GM23338 (cell line): Measurements from ENCODE around the gene KLHDC8B. TPM values are rescaled to one million over a fixed set of nuclear protein-coding genes. Genes with fewer than 3 reads are reported as not detected.

Experiments
- ATAC-seq: fragments of 200-7000 bp; cut with Tn5 transposase; 3 replicates; pipeline ENCODE4 v1.9.1; 2020
- DNase-seq: peaks from one replicate; pipeline ENCODE4 v3.0.0-alpha.2; 2015; ENCODE audit warnings: low spot score
- H2AFZ ChIP-seq: fragments of 200-600 bp; sonication (generic); 2 replicates; pipeline ENCODE4 v1.8.0; 2016; ENCODE audit warnings: antibody characterized with exemption, mild to moderate bottlenecking, moderate library complexity
- H3F3A ChIP-seq: fragments of 200-600 bp; sonication (generic); replicated peaks from 2 replicates; pipeline ENCODE4 v1.8.0; 2017; ENCODE audit warnings: antibody characterized with exemption, mixed run types, low read depth
- H3K27ac ChIP-seq: fragments of 200-600 bp; sonication (generic); 2 replicates; pipeline ENCODE4 v1.6.1; 2016; ENCODE audit warnings: low read depth
- H3K27me3 ChIP-seq: fragments of 200-600 bp; sonication (generic); 2 replicates; pipeline ENCODE4 v1.8.0; 2016; ENCODE audit warnings: mild to moderate bottlenecking, mixed run types, moderate library complexity; ENCODE audit not compliant: insufficient read depth
- H3K36me3 ChIP-seq: fragments of 200-600 bp; sonication (generic); 2 replicates; pipeline ENCODE4 v1.8.0; 2016; ENCODE audit warnings: mild to moderate bottlenecking; ENCODE audit not compliant: insufficient read depth
- H3K4me1 ChIP-seq: fragments of 200-600 bp; sonication (generic); 2 replicates; pipeline ENCODE4 v1.8.0; 2016; ENCODE audit warnings: mild to moderate bottlenecking, moderate library complexity; ENCODE audit not compliant: insufficient read depth
- H3K4me2 ChIP-seq: fragments of 200-600 bp; sonication (generic); 2 replicates; pipeline ENCODE4 v1.7.1; 2017; ENCODE audit warnings: mixed run types
- H3K4me3 ChIP-seq: fragments of 200-600 bp; sonication (generic); 2 replicates; pipeline ENCODE4 v1.6.1; 2016; ENCODE audit warnings: mixed run types
- H3K79me2 ChIP-seq: fragments of 200-600 bp; sonication (generic); replicated peaks from 2 replicates; pipeline ENCODE4 v1.8.0; 2017; ENCODE audit warnings: mild to moderate bottlenecking; ENCODE audit not compliant: insufficient read depth
- H3K9me2 ChIP-seq: fragments of 200-600 bp; sonication (generic); 2 replicates; pipeline ENCODE4 v1.8.0; 2017; ENCODE audit not compliant: insufficient read depth
- H4K20me1 ChIP-seq: fragments of 200-600 bp; sonication (generic); replicated peaks from 2 replicates; pipeline ENCODE4 v1.8.0; 2017; ENCODE audit warnings: mild to moderate bottlenecking; ENCODE audit not compliant: insufficient read depth
- H3K27ac Mint-ChIP-seq: 2 replicates; pipeline ENCODE4 v1.8.0; 2020; ENCODE audit warnings: inconsistent platforms, mild to moderate bottlenecking, moderate library complexity, mixed read lengths
- H3K27me3 Mint-ChIP-seq: 3 replicates; pipeline ENCODE4 v1.8.0; 2022; ENCODE audit warnings: low read depth, mild to moderate bottlenecking, moderate library complexity, mixed read lengths, inconsistent platforms; ENCODE audit not compliant: insufficient read depth, poor library complexity
- H3K36me3 Mint-ChIP-seq: 3 replicates; pipeline ENCODE4 v1.8.0; 2021; ENCODE audit warnings: low read depth, mild to moderate bottlenecking, inconsistent platforms, moderate library complexity, mixed read lengths
- H3K4me1 Mint-ChIP-seq: 3 replicates; pipeline ENCODE4 v1.8.0; 2020; ENCODE audit warnings: mild to moderate bottlenecking, inconsistent platforms, mixed read lengths
- H3K4me3 Mint-ChIP-seq: 3 replicates; pipeline ENCODE4 v1.8.0; 2021; ENCODE audit warnings: moderate library complexity, mild to moderate bottlenecking, inconsistent platforms, mixed read lengths
- H3K9me3 Mint-ChIP-seq: 3 replicates; pipeline ENCODE4 v1.8.0; 2020; ENCODE audit warnings: moderate library complexity, mild to moderate bottlenecking, inconsistent platforms, mixed read lengths
- CREB1 ChIP-seq: fragments of 250-450 bp; sonication (Bioruptor Pico); IDR thresholded peaks from 2 replicates; pipeline ENCODE4 v1.5.0; 2020; ENCODE audit warnings: low read depth, mild to moderate bottlenecking, moderate library complexity
- EZH2 ChIP-seq: fragments of 200-600 bp; sonication (generic); IDR thresholded peaks from one replicate; pipeline ENCODE4 v1.8.0; 2017; ENCODE audit warnings: antibody characterized with exemption, mild to moderate bottlenecking, low read depth; ENCODE audit not compliant: unreplicated experiment
- EZH2phosphoT487 ChIP-seq: fragments of 200-600 bp; sonication (generic); IDR thresholded peaks from one replicate; pipeline ENCODE4 v1.8.1; 2018; ENCODE audit warnings: antibody characterized with exemption; ENCODE audit not compliant: unreplicated experiment
- JUNB ChIP-seq: IDR thresholded peaks from one replicate; pipeline ENCODE4 v1.6.1; 2016; ENCODE audit warnings: antibody characterized with exemption; ENCODE audit not compliant: unreplicated experiment
- NANOG ChIP-seq: IDR thresholded peaks from 2 replicates; pipeline ENCODE4 v1.6.1; 2016; ENCODE audit warnings: antibody characterized with exemption, borderline replicate concordance
- POLR2AphosphoS5 ChIP-seq: IDR thresholded peaks from 2 replicates; pipeline ENCODE4 v1.6.1; 2016; ENCODE audit warnings: antibody characterized with exemption, low read depth
- STAT1 ChIP-seq: IDR thresholded peaks from one replicate; pipeline ENCODE4 v1.6.1; 2016; ENCODE audit warnings: antibody characterized with exemption; ENCODE audit not compliant: unreplicated experiment
- ZNF114 ChIP-seq: fragments of 250-450 bp; sonication (Bioruptor Pico); IDR thresholded peaks from 2 replicates; pipeline ENCODE4 v1.5.0; 2020; ENCODE audit warnings: mild to moderate bottlenecking, moderate library complexity
- ZNF331 ChIP-seq: fragments of 250-450 bp; sonication (Bioruptor Pico); IDR thresholded peaks from 2 replicates; pipeline ENCODE4 v1.5.0; 2020; ENCODE audit warnings: low read depth, mild to moderate bottlenecking, moderate library complexity
- polyA plus RNA-seq: library from polyadenylated mRNA; unstranded; fragments of >200 nt; fragmentation: Nextera tagmentation; extraction: Ambion mirVana; gene quantifications from 2 replicates; pipeline ENCODE4 v1.2.1, GENCODE V29; 2016
- total RNA-seq: library from RNA; depleted of rRNA; stranded (reverse); fragments of >200 nt; shearing (Covaris generic); gene quantifications from 2 replicates; pipeline ENCODE4 v1.2.3, GENCODE V29; 2014
- TF ChIP-seq, protein P1 (sequence below): IDR thresholded peaks from 2 replicates; pipeline ENCODE4 v1.6.1; 2016; ENCODE audit warnings: antibody characterized with exemption
- TF ChIP-seq, protein P2 (sequence below): IDR thresholded peaks from one replicate; pipeline ENCODE4 v1.6.1; 2018; ENCODE audit warnings: antibody characterized with exemption; ENCODE audit not compliant: unreplicated experiment
- TF ChIP-seq, protein P3 (sequence below): fragments of 250-450 bp; sonication (Bioruptor Pico); IDR thresholded peaks from 2 replicates; pipeline ENCODE4 v1.5.0; 2020; ENCODE audit warnings: mild to moderate bottlenecking, moderate library complexity
- TF ChIP-seq, protein P4 (sequence below), 2 experiments: fragments of 200-600 bp in 1 of 2; sonication (generic) in 1 of 2; conservative IDR thresholded peaks; 2 replicates each; pipeline versions ENCODE4 v1.5.1 to v1.6.1; 2016 to 2017; ENCODE audit warnings: antibody characterized with exemption in 2 of 2, low read depth in 2 of 2, mild to moderate bottlenecking in 2 of 2, moderate library complexity in 1 of 2

Gene KLHDC8B
- total and polyA plus RNA-seq, 2 experiments from 2014 or later: 4.7 to 11.1 TPM

DNA sequence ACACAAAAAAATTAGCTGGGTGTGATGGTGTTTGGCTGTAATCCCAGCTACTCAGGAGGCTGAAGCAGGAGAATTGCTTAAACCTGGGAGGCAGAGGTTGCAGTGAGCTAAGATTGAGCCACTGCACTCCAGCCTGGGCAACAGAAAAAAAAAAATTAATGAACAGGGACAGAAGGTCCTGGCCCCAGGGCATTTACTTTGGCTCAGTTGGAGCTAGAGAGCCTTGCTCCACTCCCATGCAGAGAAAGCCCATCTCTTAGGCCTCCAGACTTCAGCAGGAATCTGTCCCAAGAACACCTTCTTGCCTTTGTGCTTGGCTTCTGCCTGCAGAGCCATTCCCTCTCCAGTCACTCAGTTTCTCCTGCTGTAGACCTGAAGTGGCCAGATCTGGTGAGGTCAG lies 8.7 kb downstream of the KLHDC8B start:
- Histone ChIP-seq H3K27ac (no peak overlapping the region), H3K36me3 (no peaks in the 10 kb centered on the region), H3F3A (no peaks in the 10 kb centered on the region), H3K4me3 (no peak overlapping the region), H3K4me1 (no peaks in the 10 kb centered on the region), H3K4me2 (no peak overlapping the region), H3K9me2 (no peaks in the 10 kb centered on the region), H3K79me2 (no peaks in the 10 kb centered on the region), H2AFZ (no peak overlapping the region), H3K27me3 (no peaks in the 10 kb centered on the region), H4K20me1 (no peaks in the 10 kb centered on the region)
- TF ChIP-seq ZNF331 (CRISPR knock-in tag): no peak
- TF ChIP-seq, protein P1, sequence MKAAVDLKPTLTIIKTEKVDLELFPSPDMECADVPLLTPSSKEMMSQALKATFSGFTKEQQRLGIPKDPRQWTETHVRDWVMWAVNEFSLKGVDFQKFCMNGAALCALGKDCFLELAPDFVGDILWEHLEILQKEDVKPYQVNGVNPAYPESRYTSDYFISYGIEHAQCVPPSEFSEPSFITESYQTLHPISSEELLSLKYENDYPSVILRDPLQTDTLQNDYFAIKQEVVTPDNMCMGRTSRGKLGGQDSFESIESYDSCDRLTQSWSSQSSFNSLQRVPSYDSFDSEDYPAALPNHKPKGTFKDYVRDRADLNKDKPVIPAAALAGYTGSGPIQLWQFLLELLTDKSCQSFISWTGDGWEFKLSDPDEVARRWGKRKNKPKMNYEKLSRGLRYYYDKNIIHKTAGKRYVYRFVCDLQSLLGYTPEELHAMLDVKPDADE: no peak
- TF ChIP-seq, protein P2, sequence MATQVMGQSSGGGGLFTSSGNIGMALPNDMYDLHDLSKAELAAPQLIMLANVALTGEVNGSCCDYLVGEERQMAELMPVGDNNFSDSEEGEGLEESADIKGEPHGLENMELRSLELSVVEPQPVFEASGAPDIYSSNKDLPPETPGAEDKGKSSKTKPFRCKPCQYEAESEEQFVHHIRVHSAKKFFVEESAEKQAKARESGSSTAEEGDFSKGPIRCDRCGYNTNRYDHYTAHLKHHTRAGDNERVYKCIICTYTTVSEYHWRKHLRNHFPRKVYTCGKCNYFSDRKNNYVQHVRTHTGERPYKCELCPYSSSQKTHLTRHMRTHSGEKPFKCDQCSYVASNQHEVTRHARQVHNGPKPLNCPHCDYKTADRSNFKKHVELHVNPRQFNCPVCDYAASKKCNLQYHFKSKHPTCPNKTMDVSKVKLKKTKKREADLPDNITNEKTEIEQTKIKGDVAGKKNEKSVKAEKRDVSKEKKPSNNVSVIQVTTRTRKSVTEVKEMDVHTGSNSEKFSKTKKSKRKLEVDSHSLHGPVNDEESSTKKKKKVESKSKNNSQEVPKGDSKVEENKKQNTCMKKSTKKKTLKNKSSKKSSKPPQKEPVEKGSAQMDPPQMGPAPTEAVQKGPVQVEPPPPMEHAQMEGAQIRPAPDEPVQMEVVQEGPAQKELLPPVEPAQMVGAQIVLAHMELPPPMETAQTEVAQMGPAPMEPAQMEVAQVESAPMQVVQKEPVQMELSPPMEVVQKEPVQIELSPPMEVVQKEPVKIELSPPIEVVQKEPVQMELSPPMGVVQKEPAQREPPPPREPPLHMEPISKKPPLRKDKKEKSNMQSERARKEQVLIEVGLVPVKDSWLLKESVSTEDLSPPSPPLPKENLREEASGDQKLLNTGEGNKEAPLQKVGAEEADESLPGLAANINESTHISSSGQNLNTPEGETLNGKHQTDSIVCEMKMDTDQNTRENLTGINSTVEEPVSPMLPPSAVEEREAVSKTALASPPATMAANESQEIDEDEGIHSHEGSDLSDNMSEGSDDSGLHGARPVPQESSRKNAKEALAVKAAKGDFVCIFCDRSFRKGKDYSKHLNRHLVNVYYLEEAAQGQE: no peak
- TF ChIP-seq STAT1: no peak
- TF ChIP-seq POLR2AphosphoS5: no peak
- no peak for TF ChIP-seq NANOG
- TF ChIP-seq EZH2: no peak
- TF ChIP-seq JUNB: no peak
- no peak for TF ChIP-seq EZH2phosphoT487
- TF ChIP-seq, protein P3, sequence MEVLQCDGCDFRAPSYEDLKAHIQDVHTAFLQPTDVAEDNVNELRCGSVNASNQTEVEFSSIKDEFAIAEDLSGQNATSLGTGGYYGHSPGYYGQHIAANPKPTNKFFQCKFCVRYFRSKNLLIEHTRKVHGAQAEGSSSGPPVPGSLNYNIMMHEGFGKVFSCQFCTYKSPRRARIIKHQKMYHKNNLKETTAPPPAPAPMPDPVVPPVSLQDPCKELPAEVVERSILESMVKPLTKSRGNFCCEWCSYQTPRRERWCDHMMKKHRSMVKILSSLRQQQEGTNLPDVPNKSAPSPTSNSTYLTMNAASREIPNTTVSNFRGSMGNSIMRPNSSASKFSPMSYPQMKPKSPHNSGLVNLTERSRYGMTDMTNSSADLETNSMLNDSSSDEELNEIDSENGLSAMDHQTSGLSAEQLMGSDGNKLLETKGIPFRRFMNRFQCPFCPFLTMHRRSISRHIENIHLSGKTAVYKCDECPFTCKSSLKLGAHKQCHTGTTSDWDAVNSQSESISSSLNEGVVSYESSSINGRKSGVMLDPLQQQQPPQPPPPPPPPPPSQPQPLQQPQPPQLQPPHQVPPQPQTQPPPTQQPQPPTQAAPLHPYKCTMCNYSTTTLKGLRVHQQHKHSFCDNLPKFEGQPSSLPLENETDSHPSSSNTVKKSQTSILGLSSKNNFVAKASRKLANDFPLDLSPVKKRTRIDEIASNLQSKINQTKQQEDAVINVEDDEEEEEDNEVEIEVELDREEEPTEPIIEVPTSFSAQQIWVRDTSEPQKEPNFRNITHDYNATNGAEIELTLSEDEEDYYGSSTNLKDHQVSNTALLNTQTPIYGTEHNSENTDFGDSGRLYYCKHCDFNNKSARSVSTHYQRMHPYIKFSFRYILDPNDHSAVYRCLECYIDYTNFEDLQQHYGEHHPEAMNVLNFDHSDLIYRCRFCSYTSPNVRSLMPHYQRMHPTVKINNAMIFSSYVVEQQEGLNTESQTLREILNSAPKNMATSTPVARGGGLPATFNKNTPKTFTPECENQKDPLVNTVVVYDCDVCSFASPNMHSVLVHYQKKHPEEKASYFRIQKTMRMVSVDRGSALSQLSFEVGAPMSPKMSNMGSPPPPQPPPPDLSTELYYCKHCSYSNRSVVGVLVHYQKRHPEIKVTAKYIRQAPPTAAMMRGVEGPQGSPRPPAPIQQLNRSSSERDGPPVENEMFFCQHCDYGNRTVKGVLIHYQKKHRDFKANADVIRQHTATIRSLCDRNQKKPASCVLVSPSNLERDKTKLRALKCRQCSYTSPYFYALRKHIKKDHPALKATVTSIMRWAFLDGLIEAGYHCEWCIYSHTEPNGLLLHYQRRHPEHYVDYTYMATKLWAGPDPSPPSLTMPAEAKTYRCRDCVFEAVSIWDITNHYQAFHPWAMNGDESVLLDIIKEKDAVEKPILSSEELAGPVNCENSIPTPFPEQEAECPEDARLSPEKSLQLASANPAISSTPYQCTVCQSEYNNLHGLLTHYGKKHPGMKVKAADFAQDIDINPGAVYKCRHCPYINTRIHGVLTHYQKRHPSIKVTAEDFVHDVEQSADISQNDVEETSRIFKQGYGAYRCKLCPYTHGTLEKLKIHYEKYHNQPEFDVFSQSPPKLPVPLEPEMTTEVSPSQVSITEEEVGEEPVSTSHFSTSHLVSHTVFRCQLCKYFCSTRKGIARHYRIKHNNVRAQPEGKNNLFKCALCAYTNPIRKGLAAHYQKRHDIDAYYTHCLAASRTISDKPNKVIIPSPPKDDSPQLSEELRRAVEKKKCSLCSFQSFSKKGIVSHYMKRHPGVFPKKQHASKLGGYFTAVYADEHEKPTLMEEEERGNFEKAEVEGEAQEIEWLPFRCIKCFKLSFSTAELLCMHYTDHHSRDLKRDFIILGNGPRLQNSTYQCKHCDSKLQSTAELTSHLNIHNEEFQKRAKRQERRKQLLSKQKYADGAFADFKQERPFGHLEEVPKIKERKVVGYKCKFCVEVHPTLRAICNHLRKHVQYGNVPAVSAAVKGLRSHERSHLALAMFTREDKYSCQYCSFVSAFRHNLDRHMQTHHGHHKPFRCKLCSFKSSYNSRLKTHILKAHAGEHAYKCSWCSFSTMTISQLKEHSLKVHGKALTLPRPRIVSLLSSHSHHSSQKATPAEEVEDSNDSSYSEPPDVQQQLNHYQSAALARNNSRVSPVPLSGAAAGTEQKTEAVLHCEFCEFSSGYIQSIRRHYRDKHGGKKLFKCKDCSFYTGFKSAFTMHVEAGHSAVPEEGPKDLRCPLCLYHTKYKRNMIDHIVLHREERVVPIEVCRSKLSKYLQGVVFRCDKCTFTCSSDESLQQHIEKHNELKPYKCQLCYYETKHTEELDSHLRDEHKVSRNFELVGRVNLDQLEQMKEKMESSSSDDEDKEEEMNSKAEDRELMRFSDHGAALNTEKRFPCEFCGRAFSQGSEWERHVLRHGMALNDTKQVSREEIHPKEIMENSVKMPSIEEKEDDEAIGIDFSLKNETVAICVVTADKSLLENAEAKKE: no peak
- no peak for TF ChIP-seq CREB1 (CRISPR knock-in tag)
- TF ChIP-seq ZNF114 (CRISPR knock-in tag): no peak
- TF ChIP-seq, protein P4, sequence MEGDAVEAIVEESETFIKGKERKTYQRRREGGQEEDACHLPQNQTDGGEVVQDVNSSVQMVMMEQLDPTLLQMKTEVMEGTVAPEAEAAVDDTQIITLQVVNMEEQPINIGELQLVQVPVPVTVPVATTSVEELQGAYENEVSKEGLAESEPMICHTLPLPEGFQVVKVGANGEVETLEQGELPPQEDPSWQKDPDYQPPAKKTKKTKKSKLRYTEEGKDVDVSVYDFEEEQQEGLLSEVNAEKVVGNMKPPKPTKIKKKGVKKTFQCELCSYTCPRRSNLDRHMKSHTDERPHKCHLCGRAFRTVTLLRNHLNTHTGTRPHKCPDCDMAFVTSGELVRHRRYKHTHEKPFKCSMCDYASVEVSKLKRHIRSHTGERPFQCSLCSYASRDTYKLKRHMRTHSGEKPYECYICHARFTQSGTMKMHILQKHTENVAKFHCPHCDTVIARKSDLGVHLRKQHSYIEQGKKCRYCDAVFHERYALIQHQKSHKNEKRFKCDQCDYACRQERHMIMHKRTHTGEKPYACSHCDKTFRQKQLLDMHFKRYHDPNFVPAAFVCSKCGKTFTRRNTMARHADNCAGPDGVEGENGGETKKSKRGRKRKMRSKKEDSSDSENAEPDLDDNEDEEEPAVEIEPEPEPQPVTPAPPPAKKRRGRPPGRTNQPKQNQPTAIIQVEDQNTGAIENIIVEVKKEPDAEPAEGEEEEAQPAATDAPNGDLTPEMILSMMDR (conservative IDR thresholded peaks at IDR 0.05; ENCODE audit: low read depth in 2 of 2): no peak
- H3K9me3 Mint-ChIP-seq: peaks cover 19% of the 10 kb centered on the region; the same call in 2 of the 3 replicates
- H3K27ac Mint-ChIP-seq: no peak overlapping the region
- peaks cover 4% of the 10 kb centered on the region; the same call in 2 of the 3 replicates for H3K36me3 Mint-ChIP-seq
- no peak for DNase-seq
- no peak for ATAC-seq
- H3K4me3 Mint-ChIP-seq: no peak overlapping the region
- peaks cover 6% of the 10 kb centered on the region for H3K27me3 Mint-ChIP-seq
- H3K4me1 Mint-ChIP-seq: no peaks in the 10 kb centered on the region
